Osteoblast (primary cell): Measurements from ENCODE around the gene MYO10. TPM values are rescaled to one million over a fixed set of nuclear protein-coding genes. Genes with fewer than 3 reads are reported as not detected.

ENCODE experiments used
- DNase-seq: peaks from one replicate; pipeline ENCODE4 v3.0.0; 2011; ENCODE audit warnings: low spot score, mixed read lengths; ENCODE audit not compliant: insufficient read length; ENCODE audit errors: missing footprints
- H2AFZ ChIP-seq: 2 replicates; pipeline ENCODE4 v1.6.0; 2011; ENCODE audit warnings: mild to moderate bottlenecking, low read length
- H3K27ac ChIP-seq: 2 replicates; pipeline ENCODE4 v1.5.1; 2011; ENCODE audit warnings: mild to moderate bottlenecking, low read depth, low read length, moderate library complexity
- H3K27me3 ChIP-seq: 2 replicates; pipeline ENCODE4 v1.6.0; 2012; ENCODE audit warnings: mild to moderate bottlenecking, control low read depth, inconsistent platforms, low read length, moderate library complexity; ENCODE audit not compliant: insufficient read depth
- H3K36me3 ChIP-seq: 2 replicates; pipeline ENCODE4 v1.5.1; 2011; ENCODE audit warnings: mild to moderate bottlenecking, low read length, control low read depth, moderate library complexity; ENCODE audit not compliant: insufficient read depth
- H3K4me1 ChIP-seq: 2 replicates; pipeline ENCODE4 v1.5.1; 2011; ENCODE audit warnings: mild to moderate bottlenecking, low read length, control low read depth, moderate library complexity; ENCODE audit not compliant: insufficient read depth
- H3K4me2 ChIP-seq: 2 replicates; pipeline ENCODE4 v1.6.0; 2011; ENCODE audit warnings: mild to moderate bottlenecking, low read length; ENCODE audit not compliant: insufficient read depth
- H3K4me3 ChIP-seq: fragments of 200-600 bp; sonication (generic); 3 replicates; pipeline ENCODE4 v1.5.1; 2012; ENCODE audit warnings: mild to moderate bottlenecking, low read length, inconsistent platforms; ENCODE audit not compliant: insufficient read depth
- H3K79me2 ChIP-seq: 2 replicates; pipeline ENCODE4 v1.6.0; 2012; ENCODE audit warnings: mild to moderate bottlenecking, low read length, control low read depth, inconsistent platforms; ENCODE audit not compliant: insufficient read depth
- H3K9me3 ChIP-seq: 2 replicates; pipeline ENCODE4 v1.5.1; 2011; ENCODE audit warnings: low read depth, low read length, control low read depth
- H4K20me1 ChIP-seq: 2 replicates; pipeline ENCODE4 v1.6.0; 2012; ENCODE audit warnings: mild to moderate bottlenecking, low read length, control low read depth; ENCODE audit not compliant: insufficient read depth
- CTCF ChIP-seq: IDR thresholded peaks from 2 replicates; pipeline ENCODE4 v1.5.1; 2011; ENCODE audit warnings: mild to moderate bottlenecking, low read depth, low read length, moderate library complexity; ENCODE audit errors: extremely low read depth
- total RNA-seq: library from RNA; depleted of rRNA; stranded (reverse); fragments of >200 nt; gene quantifications from 2 replicates; pipeline ENCODE4 v1.2.3, GENCODE V29; 2012

Gene MYO10
- total RNA-seq, 1 donor, result 40.9 TPM

DNA sequence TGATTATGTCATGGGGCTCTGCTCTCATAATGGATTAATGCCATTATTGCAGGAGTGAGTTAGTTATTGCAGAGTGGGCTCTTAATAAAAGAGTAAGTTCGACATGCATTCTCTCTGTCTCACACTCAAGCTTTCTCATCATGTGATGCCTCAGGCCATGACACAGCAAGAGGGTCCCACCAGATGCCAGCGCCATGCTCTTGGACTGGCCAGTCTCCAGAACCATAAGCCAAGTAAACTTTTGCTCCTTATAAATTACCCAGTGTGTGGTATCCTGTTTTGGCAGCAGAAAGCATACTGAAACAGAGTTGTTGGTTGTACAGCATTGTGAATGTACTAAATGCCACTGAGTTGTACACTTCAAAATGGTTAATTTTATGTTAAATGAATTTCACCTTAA, 138.1 kb downstream of the MYO10 start:
- peaks cover 84% of the 10 kb centered on the region for H3K79me2 ChIP-seq
- no peak for DNase-seq
- H3K4me1 ChIP-seq, result no peaks in the 10 kb centered on the region
- H3K27ac ChIP-seq, result no peak overlapping the region
- no peaks in the 10 kb centered on the region for H3K27me3 ChIP-seq
- no peak for TF ChIP-seq CTCF
- no peak overlapping the region for H2AFZ ChIP-seq
- H3K36me3 ChIP-seq, result peaks cover 1% of the 10 kb centered on the region
- H4K20me1 ChIP-seq, result no peaks in the 10 kb centered on the region
- H3K9me3 ChIP-seq, result no peaks in the 10 kb centered on the region
- no peak overlapping the region for H3K4me2 ChIP-seq
- H3K4me3 ChIP-seq, result no peak overlapping the region

DNA sequence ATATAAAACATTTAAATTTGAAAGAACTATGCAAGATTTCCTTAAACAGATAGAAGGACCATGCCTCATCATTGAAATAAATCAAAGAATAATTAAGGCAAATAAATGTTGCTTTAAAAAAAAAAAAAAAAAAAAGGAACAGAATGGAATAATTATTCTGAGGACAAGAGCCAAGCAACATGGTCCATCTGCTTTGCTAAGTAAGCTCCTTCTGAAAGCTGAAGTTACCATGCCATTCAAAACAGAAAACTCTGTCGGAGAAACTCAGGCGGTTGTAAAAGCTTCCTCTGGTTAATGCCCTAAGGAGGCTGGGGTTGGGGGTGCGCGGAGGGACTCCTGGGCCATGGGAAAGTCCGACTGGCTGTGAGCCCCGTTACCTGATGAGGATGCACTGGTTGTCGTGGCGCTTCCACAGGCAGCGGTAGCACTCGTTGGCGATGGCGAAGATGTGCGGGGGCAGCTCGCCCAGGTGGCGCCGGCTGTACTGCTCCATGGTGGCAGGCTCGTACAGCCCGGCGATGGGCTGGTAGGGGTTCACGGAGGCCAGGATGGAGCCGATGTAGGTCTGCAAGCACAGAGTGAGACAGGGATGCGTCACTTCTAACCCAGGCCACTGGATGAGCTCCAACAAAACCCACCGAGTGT, 141.7 kb downstream of the MYO10 start:
- H3K4me3 ChIP-seq, result no peak overlapping the region
- no peak overlapping the region for H2AFZ ChIP-seq
- no peak overlapping the region for H3K4me2 ChIP-seq
- TF ChIP-seq CTCF, result no peak
- H3K9me3 ChIP-seq, result no peaks in the 10 kb centered on the region
- no peaks in the 10 kb centered on the region for H3K27me3 ChIP-seq
- H3K79me2 ChIP-seq, result peaks cover 83% of the 10 kb centered on the region
- no peaks in the 10 kb centered on the region for H4K20me1 ChIP-seq
- no peak for DNase-seq
- H3K27ac ChIP-seq, result no peak overlapping the region
- peaks cover 11% of the 10 kb centered on the region for H3K36me3 ChIP-seq
- peaks cover 4% of the 10 kb centered on the region for H3K4me1 ChIP-seq

DNA sequence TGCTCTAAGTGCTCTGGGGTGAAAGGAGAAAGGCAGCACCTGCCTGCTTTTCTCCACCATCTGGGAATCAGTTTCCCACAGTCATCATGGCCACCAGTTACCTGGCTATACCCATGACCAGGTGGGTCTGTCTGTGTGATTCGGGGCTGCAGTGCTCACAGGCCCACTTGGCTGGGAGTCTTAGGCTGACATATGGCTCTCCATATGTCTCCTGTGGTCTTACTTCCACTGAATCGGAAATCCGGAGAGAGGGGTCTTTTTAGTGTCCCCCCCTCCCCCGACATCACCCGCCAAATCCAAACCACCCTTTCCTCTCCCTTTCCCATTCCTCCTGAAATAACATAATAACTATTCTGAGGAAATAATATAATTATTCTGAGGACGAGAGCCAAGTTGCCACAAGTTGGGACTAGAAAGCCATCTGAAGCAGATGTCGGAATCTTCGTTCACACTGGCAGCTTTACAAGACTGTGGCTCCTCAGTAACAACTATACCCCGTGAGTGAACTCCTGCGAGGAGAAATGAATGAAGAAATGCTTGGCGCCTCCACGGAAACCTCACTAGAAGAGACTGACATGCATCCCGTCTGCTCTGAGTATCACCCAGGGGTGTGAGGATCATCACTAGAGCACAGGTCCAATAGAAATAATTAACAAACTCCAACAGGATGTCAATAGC, 143.4 kb downstream of the MYO10 start:
- no peak overlapping the region for H3K4me2 ChIP-seq
- no peak overlapping the region for H3K27ac ChIP-seq
- no peak overlapping the region for H3K4me3 ChIP-seq
- H4K20me1 ChIP-seq, result no peaks in the 10 kb centered on the region
- H3K9me3 ChIP-seq, result no peaks in the 10 kb centered on the region
- DNase-seq, result no peak
- H3K4me1 ChIP-seq, result peaks cover 4% of the 10 kb centered on the region
- H3K27me3 ChIP-seq, result no peaks in the 10 kb centered on the region
- no peak overlapping the region for H2AFZ ChIP-seq
- peaks cover 82% of the 10 kb centered on the region for H3K79me2 ChIP-seq
- no peak for TF ChIP-seq CTCF
- H3K36me3 ChIP-seq, result peaks cover 11% of the 10 kb centered on the region

- Histone ChIP-seq H3K79me2 (peaks cover 81% of the 10 kb centered on the region), H3K27ac (peak overlapping the region; percentile 47), H3K4me2 (no peak overlapping the region), H3K9me3 (no peaks in the 10 kb centered on the region), H3K27me3 (no peaks in the 10 kb centered on the region), H3K36me3 (peaks cover 11% of the 10 kb centered on the region), H3K4me3 (no peak overlapping the region), H4K20me1 (no peaks in the 10 kb centered on the region), H2AFZ (no peak overlapping the region), H3K4me1 (peaks cover 4% of the 10 kb centered on the region)
- no peak for DNase-seq
- TF ChIP-seq CTCF, result no peak
These were observed 144.0 kb downstream of the MYO10 start for GRCh38 chr5:16791904-16792597.
